WTC11 (cell line): ENCODE measurements around the gene PLEK.

Experiments used
- CBFB ChIP-seq: sonication (generic); formaldehyde crosslinking; IDR thresholded peaks from 2 replicates; pipeline ENCODE4 v1.8.1; 2022; ENCODE audit warnings: mild to moderate bottlenecking, low read depth, missing genetic modification reagents
- CREB1 ChIP-seq: sonication (generic); formaldehyde crosslinking; IDR thresholded peaks from 2 replicates; pipeline ENCODE4 v1.8.0; 2023; ENCODE audit warnings: mild to moderate bottlenecking, missing genetic modification reagents
- TEAD1 ChIP-seq: sonication (generic); formaldehyde crosslinking; IDR thresholded peaks from 2 replicates; pipeline ENCODE4 v1.8.0; 2022; ENCODE audit warnings: mild to moderate bottlenecking, missing genetic modification reagents
- TF ChIP-seq, protein P1 (sequence below): fragments of 200-600 bp; IDR thresholded peaks from 2 replicates; pipeline ENCODE4 v1.8.0; 2022; ENCODE audit warnings: antibody characterized with exemption
- TF ChIP-seq, protein P2 (sequence below): sonication (generic); formaldehyde crosslinking; IDR thresholded peaks from 2 replicates; pipeline ENCODE4 v1.8.1; 2023; ENCODE audit warnings: mild to moderate bottlenecking, missing genetic modification reagents, moderate library complexity
- TF ChIP-seq, protein P3 (sequence below): sonication (generic); formaldehyde crosslinking; IDR thresholded peaks from 2 replicates; pipeline ENCODE4 v1.8.1; 2022; ENCODE audit warnings: mild to moderate bottlenecking, missing genetic modification reagents, moderate library complexity, borderline replicate concordance

- TF ChIP-seq CREB1 (CRISPR knock-in tag) (no peak), TEAD1 (CRISPR knock-in tag) (no peak), CBFB (CRISPR knock-in tag) (no peak)
- TF ChIP-seq, protein P1, sequence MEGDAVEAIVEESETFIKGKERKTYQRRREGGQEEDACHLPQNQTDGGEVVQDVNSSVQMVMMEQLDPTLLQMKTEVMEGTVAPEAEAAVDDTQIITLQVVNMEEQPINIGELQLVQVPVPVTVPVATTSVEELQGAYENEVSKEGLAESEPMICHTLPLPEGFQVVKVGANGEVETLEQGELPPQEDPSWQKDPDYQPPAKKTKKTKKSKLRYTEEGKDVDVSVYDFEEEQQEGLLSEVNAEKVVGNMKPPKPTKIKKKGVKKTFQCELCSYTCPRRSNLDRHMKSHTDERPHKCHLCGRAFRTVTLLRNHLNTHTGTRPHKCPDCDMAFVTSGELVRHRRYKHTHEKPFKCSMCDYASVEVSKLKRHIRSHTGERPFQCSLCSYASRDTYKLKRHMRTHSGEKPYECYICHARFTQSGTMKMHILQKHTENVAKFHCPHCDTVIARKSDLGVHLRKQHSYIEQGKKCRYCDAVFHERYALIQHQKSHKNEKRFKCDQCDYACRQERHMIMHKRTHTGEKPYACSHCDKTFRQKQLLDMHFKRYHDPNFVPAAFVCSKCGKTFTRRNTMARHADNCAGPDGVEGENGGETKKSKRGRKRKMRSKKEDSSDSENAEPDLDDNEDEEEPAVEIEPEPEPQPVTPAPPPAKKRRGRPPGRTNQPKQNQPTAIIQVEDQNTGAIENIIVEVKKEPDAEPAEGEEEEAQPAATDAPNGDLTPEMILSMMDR: no peak
- TF ChIP-seq, protein P2, sequence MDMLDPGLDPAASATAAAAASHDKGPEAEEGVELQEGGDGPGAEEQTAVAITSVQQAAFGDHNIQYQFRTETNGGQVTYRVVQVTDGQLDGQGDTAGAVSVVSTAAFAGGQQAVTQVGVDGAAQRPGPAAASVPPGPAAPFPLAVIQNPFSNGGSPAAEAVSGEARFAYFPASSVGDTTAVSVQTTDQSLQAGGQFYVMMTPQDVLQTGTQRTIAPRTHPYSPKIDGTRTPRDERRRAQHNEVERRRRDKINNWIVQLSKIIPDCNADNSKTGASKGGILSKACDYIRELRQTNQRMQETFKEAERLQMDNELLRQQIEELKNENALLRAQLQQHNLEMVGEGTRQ (CRISPR knock-in tag): no peak
- TF ChIP-seq, protein P3, sequence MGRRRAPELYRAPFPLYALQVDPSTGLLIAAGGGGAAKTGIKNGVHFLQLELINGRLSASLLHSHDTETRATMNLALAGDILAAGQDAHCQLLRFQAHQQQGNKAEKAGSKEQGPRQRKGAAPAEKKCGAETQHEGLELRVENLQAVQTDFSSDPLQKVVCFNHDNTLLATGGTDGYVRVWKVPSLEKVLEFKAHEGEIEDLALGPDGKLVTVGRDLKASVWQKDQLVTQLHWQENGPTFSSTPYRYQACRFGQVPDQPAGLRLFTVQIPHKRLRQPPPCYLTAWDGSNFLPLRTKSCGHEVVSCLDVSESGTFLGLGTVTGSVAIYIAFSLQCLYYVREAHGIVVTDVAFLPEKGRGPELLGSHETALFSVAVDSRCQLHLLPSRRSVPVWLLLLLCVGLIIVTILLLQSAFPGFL (CRISPR knock-in tag): no peak
Measured at GRCh38 chr2:68404893-68405799, 40.1 kb downstream of the PLEK start.
